ENCODE measurements around the gene DNAJC4. TPM values are rescaled to one million over a fixed set of nuclear protein-coding genes. Genes with fewer than 3 reads are reported as not detected.

DNAJC4 gene
- total RNA-seq, 1 experiment from 2014 or later = 11.9 TPM

- Histone ChIP-seq H3K9me3 (replicated peaks) (no peaks in the 10 kb centered on the region), H3K27ac (no peak overlapping the region), H3K27me3 (replicated peaks) (no peaks in the 10 kb centered on the region), H3K36me3 (peaks cover 43% of the 10 kb centered on the region), H3K4me3 (no peak overlapping the region), H3K4me1 (replicated peaks) (peaks cover 20% of the 10 kb centered on the region)
- no peak for DNase-seq (ENCODE audit: low read depth in 1 of 2, low spot score in 2 of 2)
Measured at GRCh38 chr11:64281957-64282770, 51.8 kb downstream of the DNAJC4 start.

DNA sequence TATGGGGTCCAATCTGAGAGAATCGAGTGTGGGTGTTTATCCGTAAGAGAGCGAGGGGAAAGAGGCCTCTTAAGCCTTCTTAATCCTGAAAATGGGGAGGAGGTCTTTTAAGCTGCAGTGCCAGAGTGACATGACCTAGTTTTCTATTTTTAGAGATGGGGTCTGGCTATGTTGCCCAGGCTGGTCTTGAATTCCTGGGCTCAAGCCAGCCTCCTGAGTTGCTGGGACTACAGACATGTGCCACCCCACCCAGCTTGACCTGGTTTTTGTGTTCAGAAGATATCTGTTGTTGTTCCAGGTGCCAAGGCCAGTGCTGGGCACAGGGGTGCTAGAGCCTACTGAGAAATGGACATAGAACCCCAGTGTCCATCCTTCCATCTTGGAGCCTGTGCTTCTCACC lies 52.7 kb downstream of the DNAJC4 start:
- peaks cover 20% of the 10 kb centered on the region for H3K4me1 ChIP-seq (replicated peaks)
- no peak overlapping the region for H3K27ac ChIP-seq
- peaks cover 34% of the 10 kb centered on the region for H3K36me3 ChIP-seq
- H3K4me3 ChIP-seq = no peak overlapping the region
- DNase-seq (ENCODE audit: low read depth in 1 of 2, low spot score in 2 of 2) = no peak
- no peaks in the 10 kb centered on the region for H3K9me3 ChIP-seq (replicated peaks)
- no peaks in the 10 kb centered on the region for H3K27me3 ChIP-seq (replicated peaks)

Other genes with a start within 250 kb of the DNAJC4 start
- 35.6 and 69.7 TPM in 2 replicates for gene OTUB1, start 244.1 kb upstream of the DNAJC4 start, total RNA-seq (2014; rRNA removed; shearing (Covaris generic))
- 0.18 TPM in 1 of 2 replicates, not detected in the other for gene FLRT1, start 194.6 kb upstream of the DNAJC4 start, total RNA-seq (2014; rRNA removed; shearing (Covaris generic))
- gene MACROD1, start 64.4 kb upstream of the DNAJC4 start, total RNA-seq (2014; rRNA removed; shearing (Covaris generic)) = 17.6 and 22.6 TPM in 2 replicates
- gene STIP1, start 44.4 kb upstream of the DNAJC4 start, total RNA-seq (2014; rRNA removed; shearing (Covaris generic)) = 402 and 488 TPM in 2 replicates
- 0.84 TPM in 1 of 2 replicates, not detected in the other for gene FERMT3, start 23.8 kb upstream of the DNAJC4 start, total RNA-seq (2014; rRNA removed; shearing (Covaris generic))
- gene TRPT1, start 4.4 kb upstream of the DNAJC4 start, total RNA-seq (2014; rRNA removed; shearing (Covaris generic)) = 49.4 and 50.2 TPM in 2 replicates
- 81.5 and 152 TPM in 2 replicates for gene NUDT22, start 4.3 kb upstream of the DNAJC4 start, total RNA-seq (2014; rRNA removed; shearing (Covaris generic))
- gene VEGFB, start 4.0 kb downstream of the DNAJC4 start, total RNA-seq (2014; rRNA removed; shearing (Covaris generic)) = 13.0 and 17.2 TPM in 2 replicates
- 73.4 and 228 TPM in 2 replicates for gene FKBP2, start 10.5 kb downstream of the DNAJC4 start, total RNA-seq (2014; rRNA removed; shearing (Covaris generic))
- 467 and 505 TPM in 2 replicates for gene PPP1R14B, start 16.4 kb downstream of the DNAJC4 start, total RNA-seq (2014; rRNA removed; shearing (Covaris generic))
- 34.3 and 51.5 TPM in 2 replicates for gene PLCB3, start 21.0 kb downstream of the DNAJC4 start, total RNA-seq (2014; rRNA removed; shearing (Covaris generic))
- gene BAD, start 54.1 kb downstream of the DNAJC4 start, total RNA-seq (2014; rRNA removed; shearing (Covaris generic)) = 154 and 158 TPM in 2 replicates
- gene GPR137, start 55.3 kb downstream of the DNAJC4 start, total RNA-seq (2014; rRNA removed; shearing (Covaris generic)) = 25.4 and 46.6 TPM in 2 replicates
- gene KCNK4, start 60.8 kb downstream of the DNAJC4 start, total RNA-seq (2014; rRNA removed; shearing (Covaris generic)) = 0.31 TPM in 1 of 2 replicates, not detected in the other
- gene CATSPERZ, start 69.8 kb downstream of the DNAJC4 start, total RNA-seq (2014; rRNA removed; shearing (Covaris generic)) = not detected in 2 replicates
- gene ESRRA, start 75.0 kb downstream of the DNAJC4 start, total RNA-seq (2014; rRNA removed; shearing (Covaris generic)) = 50.7 and 51.1 TPM in 2 replicates
- 506 and 974 TPM in 2 replicates for gene TRMT112, start 87.0 kb downstream of the DNAJC4 start, total RNA-seq (2014; rRNA removed; shearing (Covaris generic))
- gene PRDX5, start 87.6 kb downstream of the DNAJC4 start, total RNA-seq (2014; rRNA removed; shearing (Covaris generic)) = 205 and 232 TPM in 2 replicates
- gene CCDC88B, start 109.7 kb downstream of the DNAJC4 start, total RNA-seq (2014; rRNA removed; shearing (Covaris generic)) = 2.2 and 5.3 TPM in 2 replicates
- gene RPS6KA4, start 128.6 kb downstream of the DNAJC4 start, total RNA-seq (2014; rRNA removed; shearing (Covaris generic)) = 81.8 and 84.1 TPM in 2 replicates

Data from SJSA1 (cell line).